Mesenteric fat pad (tissue), 1 donor: ENCODE data around the gene STX18. TPM values are rescaled to one million over a fixed set of nuclear protein-coding genes. Genes with fewer than 3 reads are reported as not detected.
"Not testable (repeated sequence)": the region's sequence is repeated elsewhere in the genome, so short reads cannot be mapped to it uniquely, and the experiment has no call there.

ENCODE experiments used
- DNase-seq: peaks from one replicate; pipeline ENCODE4 v3.0.0-alpha.2; 2020; ENCODE audit warnings: low spot score
- total RNA-seq: library from RNA; stranded (reverse); fragmentation: NEBNext Ultra II Directional; extraction: Animal tissue kit (Norgen Biotek cat#: 25700); gene quantifications from one replicate; pipeline ENCODE4 v1.2.1, GENCODE V29; 2021
- donor health status: DM: yes; HTN: yes; CAD: no.

The STX18 gene
- total RNA-seq, 1 donor from 2014 or later: 24.1 TPM

GRCh38 chr4:4558881-4559280 lies 17.0 kb upstream of the STX18 start:
- DNase-seq: no peak

GRCh38 chr4:4555916-4556315 lies 14.1 kb upstream of the STX18 start:
- no peak for DNase-seq

GRCh38 chr4:4554234-4554633 lies 12.4 kb upstream of the STX18 start:
- no peak for DNase-seq

- DNase-seq: not testable (repeated sequence)
Observed at GRCh38 chr4:4552042-4552441, 10.2 kb upstream of the STX18 start.

GRCh38 chr4:4550161-4550560 lies 8.3 kb upstream of the STX18 start:
- not testable (repeated sequence) for DNase-seq

- no peak for DNase-seq
Observed at GRCh38 chr4:4549534-4549933, 7.7 kb upstream of the STX18 start.

- no peak for DNase-seq
Observed at GRCh38 chr4:4542774-4543485, 1.1 kb upstream of the STX18 start.

GRCh38 chr4:4541040-4541631 lies 712 bp downstream of the STX18 start:
- no peak for DNase-seq

GRCh38 chr4:4539481-4539880 lies 2.4 kb downstream of the STX18 start:
- no peak for DNase-seq

- DNase-seq: no peak
Observed at GRCh38 chr4:4535590-4535989, 6.3 kb downstream of the STX18 start.

GRCh38 chr4:4534515-4535145 lies 7.2 kb downstream of the STX18 start:
- no peak for DNase-seq

- no peak for DNase-seq
Observed at GRCh38 chr4:4533461-4534169, 8.2 kb downstream of the STX18 start.

GRCh38 chr4:4532371-4533154 lies 9.3 kb downstream of the STX18 start:
- no peak for DNase-seq

GRCh38 chr4:4529392-4529791 lies 12.5 kb downstream of the STX18 start:
- DNase-seq: no peak

GRCh38 chr4:4526401-4526800 lies 15.4 kb downstream of the STX18 start:
- DNase-seq: no peak

- DNase-seq: no peak
Observed at GRCh38 chr4:4524364-4524763, 17.5 kb downstream of the STX18 start.

GRCh38 chr4:4521731-4522130 lies 20.1 kb downstream of the STX18 start:
- DNase-seq: no peak

- no peak for DNase-seq
Observed at GRCh38 chr4:4521136-4521535, 20.7 kb downstream of the STX18 start.

- no peak for DNase-seq
Observed at GRCh38 chr4:4519297-4519894, 22.5 kb downstream of the STX18 start.

GRCh38 chr4:4518747-4519146 lies 23.1 kb downstream of the STX18 start:
- DNase-seq: no peak

GRCh38 chr4:4514786-4515185 lies 27.1 kb downstream of the STX18 start:
- no peak for DNase-seq
